Hematopoietic multipotent progenitor cell treated with erythropoietin and hydrocortisone succinate and interleukin-3 and kit ligand, for 4 days (in vitro differentiated cells): ENCODE results near the gene KCND3.
"Not testable (repeated sequence)": the region's sequence is repeated elsewhere in the genome, so short reads cannot be mapped to it uniquely, and the experiment has no call there.

ENCODE experiments used
- DNase-seq: peaks from one replicate; pipeline ENCODE4 v3.0.0-alpha.2; 2015

The KCND3 gene

DNA sequence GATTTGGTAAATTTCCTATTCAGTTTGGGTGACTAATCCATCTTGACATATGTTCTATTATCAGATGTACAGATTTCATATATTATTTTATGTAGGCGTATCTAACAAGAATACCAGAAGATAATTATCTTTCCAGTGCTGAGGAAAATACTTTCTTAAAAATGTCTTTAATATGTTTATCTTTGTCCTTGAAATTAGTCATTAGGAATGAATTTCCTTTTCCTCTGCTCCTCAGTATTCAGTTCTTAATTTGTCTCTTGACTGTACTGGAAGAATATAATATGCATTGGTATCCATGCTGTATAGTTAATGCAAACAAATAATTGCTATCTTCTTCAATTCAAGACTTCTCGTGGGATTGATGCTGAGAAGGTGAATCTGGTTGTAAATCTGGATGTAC lies 227.1 kb downstream of the KCND3 start:
- no peak for DNase-seq

DNA sequence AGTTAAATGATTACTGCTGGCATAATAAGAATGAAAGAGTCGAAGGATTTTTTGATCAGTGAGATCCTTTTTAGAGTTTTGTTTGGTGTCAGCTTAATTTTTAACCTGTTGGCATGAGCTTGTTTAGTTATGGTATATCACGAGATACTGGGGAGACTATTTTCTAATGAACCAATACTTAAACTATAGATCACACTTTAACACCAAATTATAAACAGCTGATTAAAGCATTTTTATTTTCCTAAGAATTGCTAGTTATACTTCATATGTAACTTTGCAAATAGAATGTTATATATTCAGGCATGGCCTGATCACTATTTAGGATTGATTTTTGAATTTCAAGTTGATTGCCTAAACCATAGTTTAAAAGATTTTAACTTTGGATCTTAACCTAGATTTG lies 227.8 kb downstream of the KCND3 start:
- no peak for DNase-seq

DNA sequence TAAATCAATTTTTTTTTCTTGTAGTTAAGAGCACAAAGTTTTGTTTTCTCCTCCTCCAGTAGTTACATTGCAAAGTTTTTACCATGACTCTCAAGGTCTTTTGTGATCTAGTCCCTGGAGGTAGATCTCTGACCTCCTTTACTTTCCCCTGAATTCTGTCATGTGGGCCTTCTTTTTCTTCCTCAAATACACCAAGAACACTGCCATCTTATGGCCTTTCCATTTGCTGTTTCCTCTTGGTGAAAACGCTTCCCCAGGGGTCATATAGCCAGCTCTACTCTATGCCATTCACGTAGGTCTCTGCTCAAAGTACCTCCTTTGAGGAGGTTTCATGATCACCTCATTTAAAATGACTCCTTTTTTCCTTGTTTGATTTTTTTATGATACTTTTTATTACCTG lies 231.1 kb downstream of the KCND3 start:
- DNase-seq: peak; percentile 67

DNA sequence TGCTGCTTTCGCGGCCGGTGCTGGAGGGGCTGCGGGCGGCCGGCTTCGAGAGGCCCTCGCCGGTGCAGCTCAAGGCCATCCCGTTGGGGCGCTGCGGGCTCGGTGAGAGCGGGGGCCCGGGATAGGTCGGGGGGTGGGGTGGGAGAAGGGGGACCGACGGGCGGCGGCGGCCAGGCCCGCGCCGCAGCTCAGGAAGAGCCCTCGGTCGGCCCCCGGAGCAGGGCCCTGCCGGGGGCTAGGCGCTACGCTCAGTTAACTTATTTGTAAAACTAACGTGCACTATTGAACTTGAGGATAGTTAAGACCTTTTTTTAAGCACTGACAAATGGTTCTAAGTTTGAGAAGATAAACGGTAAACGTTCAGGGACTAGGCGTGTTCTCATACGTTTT lies 233.3 kb downstream of the KCND3 start:
- DNase-seq: no peak

DNA sequence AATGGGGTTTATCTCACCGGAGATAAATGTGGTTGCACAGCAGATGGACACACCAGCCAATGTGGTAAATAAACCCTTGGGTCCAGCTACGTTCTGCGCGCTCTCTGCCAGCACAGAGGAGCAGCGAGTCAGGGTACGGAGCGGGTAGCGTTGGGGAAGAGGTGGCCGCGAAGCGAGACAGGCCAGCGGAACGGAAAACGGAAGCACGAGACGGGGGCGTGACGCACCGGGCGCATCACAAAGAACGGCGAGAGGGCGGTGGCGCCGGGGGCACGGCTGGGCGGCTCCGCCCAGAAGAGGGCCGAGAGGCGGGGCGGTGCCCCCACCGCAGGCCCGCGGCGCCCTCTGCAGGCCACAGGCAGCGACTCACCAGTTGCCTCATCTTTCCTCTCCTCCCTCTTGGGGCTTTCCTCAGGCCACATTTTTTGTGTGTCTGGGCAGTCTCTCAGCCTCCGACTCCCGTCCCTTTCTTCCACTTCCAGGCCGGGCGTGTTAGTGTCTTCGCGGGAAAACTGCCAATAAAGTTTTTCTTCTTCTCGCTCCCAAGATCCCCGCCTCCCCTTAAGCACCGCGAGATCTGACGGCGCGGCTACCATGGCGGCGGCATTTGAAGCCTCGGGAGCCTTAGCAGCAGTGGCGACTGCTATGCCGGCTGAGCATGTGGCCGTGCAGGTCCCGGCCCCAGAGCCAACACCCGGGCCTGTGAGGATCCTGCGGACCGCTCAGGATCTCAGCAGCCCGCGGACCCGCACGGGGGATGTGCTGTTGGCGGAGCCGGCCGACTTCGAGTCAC lies 233.9 kb downstream of the KCND3 start, which contains the start of gene DDX20:
Gene DDX20 (plus strand): TSS at position 571 of the 793 bp plus-strand sequence. CDS start 24 bp downstream, at position 595.
- peak; percentile 98 for DNase-seq

DNA sequence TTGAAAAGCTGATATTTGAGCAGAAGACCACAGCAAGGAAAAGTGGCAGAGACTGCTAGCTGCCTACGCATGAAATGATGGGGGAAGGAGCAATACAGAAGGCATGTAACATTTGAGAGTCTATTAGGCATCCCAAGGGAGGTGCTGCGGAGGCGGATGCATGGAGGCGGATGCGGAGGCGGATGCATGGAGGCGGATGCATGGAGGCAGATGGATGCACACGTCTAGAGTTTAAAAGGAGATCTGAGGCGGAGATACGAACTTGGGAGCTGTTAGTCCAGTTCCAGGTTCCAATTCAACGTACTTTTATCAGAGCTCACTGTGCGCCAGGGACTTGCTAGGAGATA lies 234.5 kb downstream of the KCND3 start:
- peak; percentile 65 for DNase-seq

DNA sequence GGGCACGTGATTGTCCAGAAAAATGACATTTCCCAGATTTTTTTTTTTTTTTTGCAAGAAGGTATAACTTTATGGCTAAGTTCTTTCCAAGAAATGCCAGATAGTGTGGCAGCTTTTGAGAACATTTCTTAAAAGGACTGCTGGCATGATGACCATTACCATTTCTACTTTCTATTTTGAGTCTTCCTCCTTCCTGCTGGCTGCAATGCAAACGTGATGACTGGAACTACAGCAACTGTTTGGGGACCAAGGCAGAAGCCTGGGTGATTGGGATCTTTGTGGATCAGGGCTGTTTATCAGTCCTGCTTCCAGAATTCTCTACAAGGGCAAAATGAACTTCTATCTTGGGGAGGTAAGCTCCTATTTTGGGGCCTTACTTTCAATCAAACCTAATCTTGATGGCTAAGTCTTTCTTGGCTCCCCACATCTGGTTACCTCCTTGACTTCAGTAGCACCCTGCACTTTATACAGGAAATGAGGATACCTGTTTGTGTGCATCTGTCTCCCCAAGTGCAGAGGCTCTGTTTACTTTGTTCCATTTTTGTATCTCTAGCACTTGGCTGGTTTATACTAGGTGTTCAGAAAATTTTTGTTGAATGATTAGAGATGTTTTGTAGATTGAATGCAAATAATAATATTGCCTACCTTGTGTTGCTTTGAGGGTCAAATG lies 237.4 kb downstream of the KCND3 start:
- no peak for DNase-seq

DNA sequence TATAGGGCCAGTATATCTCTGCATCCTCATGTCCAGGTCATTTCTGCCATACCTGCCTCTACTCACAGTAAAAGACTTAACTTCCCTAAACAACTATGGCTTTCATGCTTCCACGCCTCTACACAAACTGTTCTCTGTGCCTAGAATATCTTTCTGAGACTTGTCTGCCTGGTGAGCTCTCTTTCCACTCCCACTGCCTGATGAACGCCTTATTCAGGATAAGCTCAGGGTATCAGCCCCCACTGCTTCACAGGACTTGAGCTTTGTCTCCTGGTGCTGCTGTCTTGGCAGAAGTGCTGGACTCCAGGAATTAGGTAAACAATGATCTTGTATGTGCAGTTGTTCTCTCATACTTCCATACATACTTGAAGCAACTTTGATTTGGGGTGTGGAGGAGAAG lies 238.6 kb downstream of the KCND3 start:
- no peak for DNase-seq

DNA sequence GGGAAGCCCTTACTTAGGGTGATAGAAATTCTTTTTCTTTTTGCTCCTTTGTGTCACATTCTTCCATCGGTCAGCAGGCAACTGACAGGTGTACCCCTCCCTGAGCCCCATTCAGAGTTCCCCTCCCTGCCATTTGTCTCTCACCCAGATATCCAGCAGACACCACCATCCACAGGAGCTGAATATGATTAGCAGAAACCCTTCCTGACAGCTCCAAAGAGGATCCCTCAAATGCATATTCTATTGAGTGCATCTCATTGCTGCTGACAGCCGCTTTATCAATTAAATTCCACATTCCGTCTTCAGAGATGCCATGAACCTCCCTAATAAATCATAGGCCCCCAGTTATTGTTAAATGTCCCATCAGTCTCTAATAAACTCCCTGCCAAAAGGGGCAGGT lies 239.8 kb downstream of the KCND3 start:
- DNase-seq: no peak

DNA sequence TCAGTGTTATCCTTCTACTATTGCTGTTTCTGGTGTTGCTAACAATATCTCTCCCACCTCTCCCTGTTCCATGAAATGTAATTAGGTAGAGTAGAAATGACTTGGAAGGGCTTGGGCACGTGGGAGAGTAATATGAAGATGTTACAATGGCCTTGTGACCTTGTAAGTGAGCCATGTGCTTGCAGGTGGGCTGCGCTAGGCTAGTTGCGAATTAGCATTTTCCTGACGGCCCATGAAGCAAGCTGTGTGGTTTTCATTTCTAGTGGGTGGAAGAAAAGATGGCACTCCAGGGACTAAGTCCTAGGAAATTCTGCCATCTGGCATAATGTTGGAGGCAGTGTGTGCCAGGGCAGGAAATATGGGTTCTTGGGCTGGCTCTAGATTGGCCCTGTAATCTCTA lies 241.5 kb downstream of the KCND3 start:
- DNase-seq: no peak

DNA sequence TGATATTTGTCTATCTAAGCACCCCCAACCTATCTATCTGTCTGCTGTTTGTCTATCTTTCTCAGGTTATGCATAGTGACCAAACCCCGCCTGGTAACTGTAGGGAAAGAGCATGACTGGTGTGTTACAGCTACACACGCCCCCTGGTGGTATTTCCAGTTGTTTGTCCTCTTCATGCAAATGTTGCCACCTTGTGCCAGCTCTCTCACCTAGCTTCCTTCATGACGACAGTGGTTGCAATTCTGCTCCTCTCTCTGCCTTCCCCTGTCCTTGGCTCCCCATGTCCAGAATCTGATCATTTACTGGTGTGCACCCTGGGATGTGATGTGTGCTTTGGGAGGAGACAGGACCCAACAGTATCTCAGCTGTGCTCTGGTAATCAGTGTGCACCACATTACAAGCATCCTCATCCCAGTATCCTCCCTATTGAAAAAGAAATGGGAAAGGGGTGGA lies 242.2 kb downstream of the KCND3 start:
- peak; percentile 93 for DNase-seq

DNA sequence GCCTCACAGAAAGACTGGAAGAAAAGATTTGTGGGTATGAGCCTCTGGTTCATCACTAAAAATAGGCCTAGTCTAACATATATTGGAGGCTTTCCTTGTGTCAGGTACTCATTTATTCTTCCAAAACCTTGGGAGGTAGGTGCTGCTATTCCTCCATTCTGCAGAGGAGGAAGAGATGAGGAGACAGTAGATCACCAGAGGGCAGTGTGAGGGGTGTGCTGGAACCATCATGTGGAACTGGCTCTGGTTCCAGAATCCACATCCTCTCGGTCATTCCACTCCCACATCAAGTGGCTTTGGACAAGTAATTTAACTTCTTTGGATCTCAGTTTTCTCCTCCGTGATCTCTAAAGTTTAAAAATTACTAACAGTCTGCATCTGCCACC lies 242.9 kb downstream of the KCND3 start:
- no peak for DNase-seq

DNA sequence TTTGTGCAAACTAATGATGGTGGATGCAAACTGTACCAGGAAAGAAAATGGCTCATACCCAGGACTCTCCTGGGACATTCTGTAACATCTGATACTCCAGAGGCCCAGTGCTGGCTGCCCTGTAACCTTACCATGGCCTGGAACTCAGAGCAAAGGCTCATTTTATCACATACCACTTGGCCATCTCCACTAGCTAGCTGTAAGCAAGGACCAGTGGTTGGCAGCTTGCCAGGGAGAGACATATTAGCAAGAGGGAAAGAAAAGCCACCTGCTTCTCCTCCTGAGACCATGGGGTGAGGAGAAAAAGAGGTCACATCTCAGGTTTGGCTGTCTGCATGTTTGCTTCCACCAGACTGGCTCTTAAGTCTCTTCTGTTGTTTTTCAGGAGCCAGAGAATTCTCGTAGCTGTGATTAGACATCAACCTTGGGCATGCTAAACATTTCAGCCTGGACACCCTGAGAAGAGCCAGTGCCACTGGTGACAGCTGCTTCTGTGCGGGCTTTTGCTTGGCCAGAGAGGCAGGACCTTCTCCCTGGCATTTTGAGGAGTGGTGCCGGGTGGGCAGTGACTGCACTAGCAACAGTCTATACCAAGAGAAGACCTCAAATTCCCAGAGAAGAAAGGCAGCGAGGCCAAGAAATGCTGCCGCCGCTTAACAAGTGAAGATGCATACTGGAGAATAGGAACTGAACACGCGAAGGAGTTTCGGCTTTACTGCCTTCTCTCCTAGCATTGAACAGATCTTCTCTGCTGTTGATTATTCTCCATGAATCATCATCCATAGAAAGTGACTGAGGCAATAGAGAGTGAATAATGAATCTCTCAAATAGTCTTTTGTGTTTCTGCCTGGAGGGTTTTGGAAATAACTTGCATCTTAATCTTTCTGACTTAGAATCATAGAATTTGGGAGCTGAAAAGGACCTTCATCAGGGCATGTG lies 243.5 kb downstream of the KCND3 start:
- peak; percentile 57 for DNase-seq

DNA sequence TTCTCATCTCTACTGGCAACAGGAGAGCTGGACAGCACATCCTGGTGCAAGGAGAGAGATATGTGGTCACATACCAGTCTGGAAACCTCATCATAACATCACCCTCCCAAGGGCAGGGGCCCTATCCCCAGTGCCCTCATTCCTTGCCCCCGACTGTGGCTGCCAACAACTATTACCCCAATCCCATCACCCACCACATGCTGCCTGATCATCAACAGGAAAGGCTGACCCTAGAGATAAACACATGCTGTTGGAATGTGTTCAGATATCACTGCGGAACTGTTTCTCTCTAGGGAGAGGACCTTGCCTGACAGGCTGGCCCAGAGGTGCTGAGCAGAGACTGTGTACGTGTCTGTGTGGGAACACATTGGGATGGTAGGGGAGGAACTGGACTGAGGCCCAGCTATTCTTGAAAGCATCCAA lies 245.8 kb downstream of the KCND3 start:
- DNase-seq: peak; percentile 93

DNA sequence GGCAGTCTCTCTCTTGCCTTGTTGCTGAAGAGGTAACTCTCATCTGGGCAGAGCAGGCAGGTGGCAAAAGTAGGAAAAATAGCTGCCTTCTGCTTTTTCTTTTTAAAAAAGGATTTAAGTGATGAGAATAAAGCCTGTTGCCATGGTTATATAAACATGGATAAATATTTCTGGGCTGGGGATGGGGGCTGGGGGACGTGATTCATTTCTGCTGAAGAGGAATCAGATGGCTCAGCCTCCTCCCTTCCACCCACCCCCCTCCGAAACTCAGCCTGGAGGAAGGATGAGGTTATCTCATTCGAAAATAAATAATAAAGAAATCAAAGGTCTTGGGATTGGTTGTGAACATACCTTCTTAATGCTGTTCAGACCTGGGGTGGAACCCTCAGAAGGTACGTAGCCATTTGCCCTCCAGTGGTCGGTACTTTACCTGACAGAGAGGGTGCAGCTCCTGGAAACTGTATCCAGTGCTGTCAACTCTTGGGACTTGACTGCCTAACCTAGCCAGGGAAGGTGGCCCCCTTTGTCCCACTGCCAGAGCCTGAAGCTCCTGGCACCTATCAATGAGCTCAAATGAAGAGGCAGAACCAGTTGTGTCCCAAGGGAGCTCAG lies 246.4 kb downstream of the KCND3 start:
- DNase-seq: no peak

DNA sequence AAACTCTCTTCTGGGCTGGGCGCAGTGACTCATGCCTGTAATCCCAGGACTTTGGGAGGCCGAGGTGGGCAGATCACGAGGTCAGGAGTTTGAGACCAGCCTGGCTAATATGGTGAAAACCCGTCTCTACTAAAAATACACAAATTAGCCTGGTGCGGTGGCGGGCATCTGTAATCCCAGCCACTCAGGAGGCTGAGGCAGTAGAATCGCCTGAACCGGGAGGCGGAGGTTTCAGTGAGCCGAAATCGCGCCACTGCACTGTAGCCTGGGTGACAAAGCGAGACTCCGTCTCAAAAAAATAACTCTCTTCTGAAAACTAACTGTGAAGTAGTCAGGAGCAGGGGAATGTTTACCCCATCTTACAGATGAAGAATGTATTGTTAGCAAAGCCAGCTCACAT lies 247.2 kb downstream of the KCND3 start:
- not testable (repeated sequence) for DNase-seq

DNA sequence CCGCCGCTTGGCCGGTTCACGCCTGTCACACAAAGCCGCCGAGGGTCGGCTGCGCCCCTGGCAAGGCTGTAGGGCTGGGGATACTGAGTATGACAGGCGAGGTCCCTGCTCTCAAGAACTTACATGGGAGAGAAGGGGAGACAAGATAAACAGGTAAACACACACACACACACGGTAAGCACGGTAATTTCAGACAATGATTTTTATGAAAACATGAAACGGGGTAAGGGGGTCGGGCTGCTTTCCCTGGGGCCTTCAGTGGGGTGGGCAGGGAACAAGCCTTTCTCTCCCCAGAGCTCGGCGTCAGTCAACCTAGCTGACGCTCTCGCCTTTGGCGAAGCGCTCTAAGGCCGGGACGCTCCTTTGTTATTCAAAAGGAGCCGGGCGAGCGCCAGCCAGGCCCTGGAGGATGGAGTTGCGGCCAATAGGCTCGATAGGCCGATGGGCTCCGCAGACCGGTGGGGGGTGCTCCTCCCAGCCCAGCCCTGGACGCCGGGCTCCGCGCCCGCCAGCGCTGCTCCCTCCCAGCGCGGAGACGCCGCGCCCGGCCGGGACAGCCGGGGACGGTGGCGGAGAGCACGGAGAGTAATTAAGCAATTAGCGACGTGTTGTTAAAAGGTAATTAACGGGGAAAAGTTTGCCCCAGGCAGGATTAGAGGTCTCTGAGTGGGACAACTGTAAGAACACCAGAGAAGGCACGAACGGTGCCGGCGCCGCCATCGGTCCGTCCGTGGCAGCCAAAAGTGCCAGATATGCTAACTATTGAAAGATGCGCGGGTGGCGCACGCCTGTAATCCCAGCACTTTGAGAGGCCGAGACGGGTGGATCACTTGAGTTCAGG lies 249.3 kb downstream of the KCND3 start:
- DNase-seq: peak; percentile 71

DNA sequence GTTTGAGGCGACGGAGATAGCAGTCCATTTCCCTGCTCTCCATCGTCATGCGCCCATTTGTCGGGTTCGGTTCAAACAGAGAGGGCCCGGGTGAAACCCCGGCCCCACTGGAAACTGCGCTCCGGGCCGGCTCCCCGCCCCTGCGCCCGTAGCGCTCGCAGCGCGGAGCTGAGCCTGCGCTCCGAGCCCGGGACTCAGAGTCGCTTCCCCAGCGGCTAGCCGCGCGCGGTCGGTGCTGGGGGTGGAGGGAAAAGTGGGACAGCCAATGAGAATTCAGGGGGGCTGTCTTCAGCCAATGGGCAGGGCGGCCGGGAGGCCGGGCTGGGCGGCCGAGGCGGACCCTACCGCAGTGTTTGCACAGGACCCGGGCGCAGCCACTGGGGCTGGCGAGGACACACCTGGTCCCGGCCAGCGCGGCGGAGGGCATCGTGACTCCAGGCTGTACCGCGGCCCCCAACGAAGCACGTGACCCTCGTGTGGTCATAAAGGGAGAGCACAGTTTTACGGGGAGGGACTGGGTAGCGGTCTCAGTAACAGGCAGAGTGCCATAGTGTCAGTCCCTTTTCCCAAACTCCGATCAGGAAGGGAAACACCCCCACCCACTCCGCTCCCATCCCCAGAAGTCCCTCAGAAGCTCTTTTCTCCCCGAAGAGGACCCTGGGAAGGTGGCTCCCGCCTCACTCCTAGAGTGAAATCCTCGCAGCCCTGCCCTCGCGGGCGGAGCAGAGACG lies 250.1 kb downstream of the KCND3 start, which contains the start of gene INKA2:
Gene INKA2 (minus strand): TSS at position 202 of the 731 bp plus-strand sequence. CDS start 153 bp downstream, at position 49.
- DNase-seq: peak; percentile 94

DNA sequence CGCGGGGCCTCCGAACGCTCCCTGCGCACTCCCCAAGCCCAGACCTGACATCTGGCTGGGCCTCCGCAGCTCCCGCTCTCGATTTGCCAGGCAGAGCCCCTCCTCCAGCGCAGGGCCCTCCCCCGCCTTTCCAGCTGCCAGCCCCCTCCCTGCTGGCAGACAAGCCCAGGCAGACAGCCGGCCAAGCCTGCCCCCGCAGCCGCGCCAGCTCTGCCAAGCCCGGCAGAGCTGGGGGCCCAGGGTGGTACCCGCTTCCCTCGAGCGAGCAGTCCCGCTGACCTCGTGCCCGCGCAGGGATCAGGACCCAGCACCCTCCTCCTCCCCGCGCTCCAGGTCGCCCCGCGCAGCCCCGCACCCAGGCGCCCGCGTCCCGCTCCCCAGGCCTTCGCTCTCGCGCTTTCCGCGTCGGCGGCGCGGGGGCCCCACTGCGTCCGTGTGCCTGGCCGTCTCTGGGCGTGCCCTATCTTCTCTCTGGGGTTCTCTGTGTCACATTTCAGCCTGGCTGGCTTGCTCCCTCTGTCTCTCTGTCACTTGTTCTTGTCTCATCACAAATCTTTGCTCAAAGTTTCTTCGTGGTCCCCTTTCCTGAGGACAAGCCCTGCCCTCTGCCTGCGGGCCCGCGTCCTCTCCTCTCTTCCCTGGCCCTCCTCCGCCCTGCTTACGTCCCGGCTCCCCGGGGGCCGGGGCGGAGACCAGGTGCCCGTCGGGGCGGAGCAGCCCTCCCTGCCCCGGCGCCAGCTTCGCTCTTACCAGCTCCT lies 250.9 kb downstream of the KCND3 start:
- peak; percentile 72 for DNase-seq

DNA sequence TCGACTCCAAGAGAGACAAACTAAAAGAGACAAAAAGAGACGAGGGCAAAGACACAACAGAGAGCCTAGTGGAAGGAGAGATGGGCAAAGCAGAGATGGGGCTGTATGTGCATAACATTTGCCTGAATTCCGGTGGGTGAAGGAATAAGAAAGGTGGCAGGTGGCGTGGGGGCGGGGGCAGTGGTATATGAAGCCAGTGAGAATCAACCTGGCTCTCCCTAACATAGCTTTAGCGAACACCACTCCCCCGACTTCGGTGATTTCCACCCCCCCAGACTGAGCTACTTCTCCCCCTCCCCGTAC lies 251.4 kb downstream of the KCND3 start:
- no peak for DNase-seq
